ENCODE results near the gene NT5M.

DNA sequence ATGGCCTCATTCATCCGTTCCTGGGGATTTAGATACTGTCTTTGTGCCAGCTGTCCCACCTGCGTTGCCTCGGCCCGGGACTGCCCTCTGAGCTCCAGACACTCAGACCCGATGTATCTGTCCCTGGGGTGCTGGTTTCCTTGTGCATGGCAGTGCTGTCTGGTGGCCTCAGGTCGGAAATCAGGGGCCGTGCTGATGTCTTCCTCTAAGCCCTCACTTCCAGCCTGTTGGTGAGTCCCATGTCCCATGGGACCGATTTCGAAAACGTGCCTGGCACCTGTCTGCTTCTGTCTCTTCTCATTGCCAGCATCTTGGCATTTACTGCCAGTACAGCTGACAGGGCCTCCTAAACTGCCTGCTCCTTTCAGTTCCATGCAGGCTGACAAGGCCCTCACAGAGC, 22.1 kb downstream of the NT5M start:
- TF ChIP-seq, protein P1, sequence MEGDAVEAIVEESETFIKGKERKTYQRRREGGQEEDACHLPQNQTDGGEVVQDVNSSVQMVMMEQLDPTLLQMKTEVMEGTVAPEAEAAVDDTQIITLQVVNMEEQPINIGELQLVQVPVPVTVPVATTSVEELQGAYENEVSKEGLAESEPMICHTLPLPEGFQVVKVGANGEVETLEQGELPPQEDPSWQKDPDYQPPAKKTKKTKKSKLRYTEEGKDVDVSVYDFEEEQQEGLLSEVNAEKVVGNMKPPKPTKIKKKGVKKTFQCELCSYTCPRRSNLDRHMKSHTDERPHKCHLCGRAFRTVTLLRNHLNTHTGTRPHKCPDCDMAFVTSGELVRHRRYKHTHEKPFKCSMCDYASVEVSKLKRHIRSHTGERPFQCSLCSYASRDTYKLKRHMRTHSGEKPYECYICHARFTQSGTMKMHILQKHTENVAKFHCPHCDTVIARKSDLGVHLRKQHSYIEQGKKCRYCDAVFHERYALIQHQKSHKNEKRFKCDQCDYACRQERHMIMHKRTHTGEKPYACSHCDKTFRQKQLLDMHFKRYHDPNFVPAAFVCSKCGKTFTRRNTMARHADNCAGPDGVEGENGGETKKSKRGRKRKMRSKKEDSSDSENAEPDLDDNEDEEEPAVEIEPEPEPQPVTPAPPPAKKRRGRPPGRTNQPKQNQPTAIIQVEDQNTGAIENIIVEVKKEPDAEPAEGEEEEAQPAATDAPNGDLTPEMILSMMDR (IDR thresholded peaks at IDR 0.05; ENCODE audit: insufficient read depth, low read length): no peak
- TF ChIP-seq, protein P2, sequence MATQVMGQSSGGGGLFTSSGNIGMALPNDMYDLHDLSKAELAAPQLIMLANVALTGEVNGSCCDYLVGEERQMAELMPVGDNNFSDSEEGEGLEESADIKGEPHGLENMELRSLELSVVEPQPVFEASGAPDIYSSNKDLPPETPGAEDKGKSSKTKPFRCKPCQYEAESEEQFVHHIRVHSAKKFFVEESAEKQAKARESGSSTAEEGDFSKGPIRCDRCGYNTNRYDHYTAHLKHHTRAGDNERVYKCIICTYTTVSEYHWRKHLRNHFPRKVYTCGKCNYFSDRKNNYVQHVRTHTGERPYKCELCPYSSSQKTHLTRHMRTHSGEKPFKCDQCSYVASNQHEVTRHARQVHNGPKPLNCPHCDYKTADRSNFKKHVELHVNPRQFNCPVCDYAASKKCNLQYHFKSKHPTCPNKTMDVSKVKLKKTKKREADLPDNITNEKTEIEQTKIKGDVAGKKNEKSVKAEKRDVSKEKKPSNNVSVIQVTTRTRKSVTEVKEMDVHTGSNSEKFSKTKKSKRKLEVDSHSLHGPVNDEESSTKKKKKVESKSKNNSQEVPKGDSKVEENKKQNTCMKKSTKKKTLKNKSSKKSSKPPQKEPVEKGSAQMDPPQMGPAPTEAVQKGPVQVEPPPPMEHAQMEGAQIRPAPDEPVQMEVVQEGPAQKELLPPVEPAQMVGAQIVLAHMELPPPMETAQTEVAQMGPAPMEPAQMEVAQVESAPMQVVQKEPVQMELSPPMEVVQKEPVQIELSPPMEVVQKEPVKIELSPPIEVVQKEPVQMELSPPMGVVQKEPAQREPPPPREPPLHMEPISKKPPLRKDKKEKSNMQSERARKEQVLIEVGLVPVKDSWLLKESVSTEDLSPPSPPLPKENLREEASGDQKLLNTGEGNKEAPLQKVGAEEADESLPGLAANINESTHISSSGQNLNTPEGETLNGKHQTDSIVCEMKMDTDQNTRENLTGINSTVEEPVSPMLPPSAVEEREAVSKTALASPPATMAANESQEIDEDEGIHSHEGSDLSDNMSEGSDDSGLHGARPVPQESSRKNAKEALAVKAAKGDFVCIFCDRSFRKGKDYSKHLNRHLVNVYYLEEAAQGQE (IDR thresholded peaks at IDR 0.05; ENCODE audit: insufficient replicate concordance, low read depth): no peak
- no peak for TF ChIP-seq POLR2AphosphoS5 (IDR thresholded peaks at IDR 0.05; ENCODE audit: low read depth)
- TF ChIP-seq GABPA (IDR thresholded peaks at IDR 0.05; ENCODE audit: low read depth): no peak
- no peak for TF ChIP-seq SPI1 (IDR thresholded peaks at IDR 0.05; ENCODE audit: borderline replicate concordance, low read depth)

Measured in HL-60 (cell line).